PC-3 (cell line): ENCODE results near the gene PHKB.

Experiments
- CTCF ChIP-seq: fragments of 300-600 bp; sonication (generic); conservative IDR thresholded peaks from 2 replicates; pipeline ENCODE4 v1.5.1; 2017; ENCODE audit warnings: antibody characterized with exemption, low read depth, mild to moderate bottlenecking, low read length
- EZH2phosphoT487 ChIP-seq: fragments of 300-600 bp; sonication (generic); IDR thresholded peaks from 2 replicates; pipeline ENCODE4 v1.6.1; 2018; ENCODE audit warnings: mild to moderate bottlenecking, antibody characterized with exemption, low read length, borderline replicate concordance

GRCh38 chr16:47571711-47572110 lies 110.6 kb downstream of the PHKB start:
- no peak for TF ChIP-seq CTCF
- no peak for TF ChIP-seq EZH2phosphoT487
